AG20443 (cell line): ENCODE results near the gene ZDHHC15.
"Not testable (repeated sequence)": the region's sequence is repeated elsewhere in the genome, so short reads cannot be mapped to it uniquely, and the experiment has no call there.

ENCODE experiments used
- DNase-seq: peaks from one replicate; pipeline ENCODE4 v3.0.0; 2012; ENCODE audit warnings: low spot score, mixed read lengths

The ZDHHC15 gene, protein sequence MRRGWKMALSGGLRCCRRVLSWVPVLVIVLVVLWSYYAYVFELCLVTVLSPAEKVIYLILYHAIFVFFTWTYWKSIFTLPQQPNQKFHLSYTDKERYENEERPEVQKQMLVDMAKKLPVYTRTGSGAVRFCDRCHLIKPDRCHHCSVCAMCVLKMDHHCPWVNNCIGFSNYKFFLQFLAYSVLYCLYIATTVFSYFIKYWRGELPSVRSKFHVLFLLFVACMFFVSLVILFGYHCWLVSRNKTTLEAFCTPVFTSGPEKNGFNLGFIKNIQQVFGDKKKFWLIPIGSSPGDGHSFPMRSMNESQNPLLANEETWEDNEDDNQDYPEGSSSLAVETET

DNA sequence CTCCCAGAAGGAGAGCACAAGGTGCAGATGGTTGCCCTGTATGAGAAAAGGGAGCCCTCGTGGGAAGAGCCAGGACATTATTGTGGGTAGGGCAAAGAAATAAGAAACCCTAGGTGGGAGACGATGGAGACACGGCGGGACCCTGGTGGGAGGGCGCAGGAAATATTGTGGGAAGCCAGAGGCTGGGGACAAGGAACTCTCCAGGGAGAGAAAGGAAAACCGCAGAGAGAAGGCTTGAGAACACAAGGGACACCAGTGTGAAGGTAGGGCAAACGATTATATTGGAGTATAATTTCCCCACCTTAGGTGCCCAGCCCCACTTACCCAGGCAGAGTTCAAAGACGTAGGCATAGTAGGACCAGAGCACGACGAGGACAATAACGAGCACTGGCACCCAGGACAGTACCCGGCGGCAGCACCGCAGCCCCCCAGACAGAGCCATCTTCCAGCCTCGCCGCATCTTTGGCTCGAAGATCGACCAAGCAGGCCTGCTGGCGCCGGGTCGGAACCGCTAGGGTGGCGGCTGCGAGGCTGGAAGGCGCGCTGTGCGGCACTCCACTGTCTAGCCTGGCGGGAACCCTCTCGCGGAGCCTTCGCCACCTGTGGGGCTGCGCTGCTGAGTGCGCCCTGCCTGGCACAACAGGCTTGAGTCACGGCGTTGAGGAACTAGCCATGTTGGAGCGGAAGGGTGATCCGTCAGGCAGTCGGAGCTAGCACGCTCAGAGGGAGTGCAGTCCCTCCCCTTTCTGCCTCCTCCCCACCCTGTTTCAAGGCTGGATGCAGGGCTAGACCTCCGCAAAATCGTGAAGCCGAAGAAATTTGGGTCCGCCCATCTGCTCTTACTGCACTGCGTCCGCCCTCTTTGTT lies at the start of gene ZDHHC15:
Gene ZDHHC15, minus strand, starts transcription at position 473 of the 867 bp plus-strand sequence. Its CDS starts 13 bp downstream, at position 460.
- peak; percentile 29 for DNase-seq

DNA sequence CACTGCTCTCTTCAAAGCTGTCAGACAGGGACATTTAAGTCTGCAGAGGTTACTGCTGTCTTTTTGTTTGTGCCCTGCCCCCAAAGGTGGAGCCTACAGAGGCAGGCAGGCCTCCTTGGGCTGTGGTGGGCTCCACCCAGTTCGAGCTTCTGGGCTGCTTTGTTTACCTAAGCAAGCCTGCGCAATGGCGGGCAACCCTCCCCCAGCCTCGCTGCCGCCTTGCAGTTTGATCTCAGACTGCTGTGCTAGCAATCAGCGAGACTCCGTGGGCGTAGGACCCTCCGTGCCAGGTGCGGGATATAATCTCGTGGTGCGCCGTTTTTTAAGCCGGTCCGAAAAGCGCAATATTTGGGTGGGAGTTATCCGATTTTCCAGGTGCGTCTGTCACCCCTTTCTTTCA lies 37.7 kb upstream of the ZDHHC15 start:
- DNase-seq: not testable (repeated sequence)

DNA sequence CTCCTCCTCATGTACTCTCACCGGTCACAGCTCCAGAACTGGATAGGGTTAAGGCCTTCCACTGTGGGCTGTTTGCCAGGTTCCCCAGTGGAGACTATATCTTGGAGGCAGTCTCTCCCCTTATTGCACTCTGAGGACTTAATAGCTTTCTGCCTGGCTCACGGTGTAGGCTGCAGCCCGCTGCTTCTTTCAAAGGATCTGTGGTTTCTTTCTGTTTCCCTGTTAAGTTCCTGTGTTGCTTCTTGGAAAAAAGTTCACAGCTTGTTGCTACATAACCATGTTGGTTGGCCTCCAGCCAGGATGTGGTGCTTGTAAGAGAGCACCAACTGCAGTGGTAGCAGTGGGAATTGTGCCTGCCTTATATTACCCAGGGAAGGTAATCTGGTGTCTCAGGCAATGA lies 24.9 kb upstream of the ZDHHC15 start:
- DNase-seq: no peak

DNA sequence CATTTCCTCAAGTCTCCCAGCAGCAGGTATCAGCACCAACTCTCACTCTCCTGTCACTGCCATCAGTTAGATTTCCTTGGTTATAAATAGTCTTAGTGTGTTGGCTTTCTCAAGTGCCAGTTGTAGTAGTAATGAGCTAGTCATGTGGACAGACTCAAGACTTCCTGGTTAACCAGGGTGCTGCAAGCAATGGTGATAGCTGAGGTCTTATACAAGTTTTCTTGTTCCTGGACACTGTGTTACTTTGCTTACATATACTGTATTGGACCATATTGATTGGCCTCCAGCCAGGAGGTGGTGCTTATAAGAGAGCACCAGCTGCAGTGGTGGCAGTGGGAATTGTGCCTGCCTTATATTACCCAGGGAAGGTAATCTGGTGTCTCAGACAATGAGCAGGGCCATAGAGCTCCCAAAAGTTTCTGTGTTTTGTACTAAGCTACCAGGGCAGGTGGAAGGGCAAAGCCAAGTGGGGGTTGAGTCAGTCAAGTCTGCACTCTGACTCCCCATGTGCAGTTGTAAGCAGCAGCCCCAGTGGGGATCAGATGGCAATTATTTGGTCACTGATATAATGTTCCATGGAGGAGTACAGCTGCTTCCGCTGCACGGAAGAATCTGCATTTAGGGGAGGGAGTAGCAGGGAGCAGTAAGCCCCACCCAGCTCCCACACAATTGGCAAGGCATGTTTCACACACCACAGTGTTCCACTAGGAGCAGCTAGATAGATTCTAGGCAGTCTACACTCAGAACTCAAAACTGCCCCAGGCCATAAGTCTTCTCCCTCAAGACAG lies 24.1 kb upstream of the ZDHHC15 start:
- no peak for DNase-seq

DNA sequence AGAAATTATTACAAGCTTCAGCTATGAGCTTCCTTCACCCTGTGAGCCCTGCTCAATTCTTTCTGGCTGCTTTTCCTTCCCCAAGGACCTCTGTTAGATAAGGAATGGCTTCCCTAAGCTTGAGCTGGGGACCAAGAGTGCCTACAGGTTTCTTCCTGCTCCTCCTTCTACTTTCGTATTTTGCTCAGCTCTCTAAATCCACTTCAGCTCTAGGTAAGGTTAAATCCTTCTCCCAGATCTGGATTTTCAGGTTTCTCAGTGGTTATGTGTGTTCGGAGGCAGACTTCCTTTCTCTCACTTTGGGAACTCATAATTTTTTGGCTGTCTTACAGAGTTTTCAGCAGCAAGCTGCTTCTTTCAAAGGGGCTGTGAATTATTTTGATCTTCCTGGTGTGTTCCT lies 21.9 kb upstream of the ZDHHC15 start:
- DNase-seq: no peak

DNA sequence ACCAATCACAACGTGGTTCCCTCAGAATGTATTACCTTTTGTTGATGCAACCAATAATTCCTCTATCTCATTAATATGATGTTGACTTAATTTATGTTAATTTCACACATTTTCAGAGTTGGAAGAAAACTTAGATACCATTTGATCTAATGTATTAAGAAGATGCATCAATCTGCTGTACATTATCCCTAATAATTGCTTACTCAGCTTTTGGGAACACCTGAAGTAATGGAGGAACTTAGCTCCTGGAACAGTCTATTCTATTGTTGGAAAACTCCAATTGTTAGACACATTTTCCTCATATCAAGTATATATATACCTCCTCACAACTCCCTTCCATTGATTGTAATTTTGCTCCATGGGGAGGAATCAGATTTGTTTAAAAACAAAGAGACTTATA lies 38.9 kb downstream of the ZDHHC15 start:
- DNase-seq: no peak

DNA sequence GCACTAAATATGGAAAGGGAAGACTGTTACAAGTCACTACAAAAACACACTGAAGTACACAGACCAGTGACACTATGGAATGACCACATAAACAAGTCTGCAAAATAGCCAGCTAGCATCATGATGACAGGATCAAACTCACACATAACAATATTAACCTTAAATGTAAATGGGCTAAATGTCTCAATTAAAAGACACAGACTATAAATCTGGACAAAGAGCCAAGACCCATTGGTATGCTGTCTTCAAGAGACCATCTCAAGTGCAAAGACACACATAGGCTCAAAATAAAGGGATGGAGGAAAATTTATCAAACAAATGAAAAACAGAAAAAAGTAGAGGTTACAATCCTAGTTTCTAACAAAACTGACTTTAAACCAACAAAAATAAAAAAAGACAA lies 61.1 kb downstream of the ZDHHC15 start:
- DNase-seq: not testable (repeated sequence)

DNA sequence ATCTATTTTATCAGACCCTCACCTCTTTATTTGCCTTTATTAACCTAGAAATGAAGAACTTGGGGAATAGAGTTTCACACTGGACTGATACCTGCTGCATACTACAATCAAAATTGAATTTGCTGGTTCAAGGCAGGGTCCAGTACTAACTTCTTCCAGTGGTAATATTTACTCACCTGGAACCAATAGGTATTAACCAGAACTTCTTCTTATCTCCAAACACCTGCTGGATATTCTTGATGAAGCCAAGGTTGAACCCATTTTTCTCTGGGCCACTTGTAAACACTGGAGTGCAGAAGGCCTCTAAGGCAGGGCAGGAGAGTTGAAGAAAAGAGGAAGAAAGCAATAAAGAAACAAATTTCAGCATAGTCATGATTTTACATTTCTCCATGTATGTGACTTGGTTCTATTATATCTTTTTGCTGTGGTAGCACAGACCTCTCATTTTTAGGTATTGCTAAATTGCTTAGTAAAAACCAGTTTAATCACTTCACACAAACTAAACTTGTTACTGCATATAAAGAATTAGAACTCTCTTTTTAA lies 101.1 kb downstream of the ZDHHC15 start:
- DNase-seq: no peak

DNA sequence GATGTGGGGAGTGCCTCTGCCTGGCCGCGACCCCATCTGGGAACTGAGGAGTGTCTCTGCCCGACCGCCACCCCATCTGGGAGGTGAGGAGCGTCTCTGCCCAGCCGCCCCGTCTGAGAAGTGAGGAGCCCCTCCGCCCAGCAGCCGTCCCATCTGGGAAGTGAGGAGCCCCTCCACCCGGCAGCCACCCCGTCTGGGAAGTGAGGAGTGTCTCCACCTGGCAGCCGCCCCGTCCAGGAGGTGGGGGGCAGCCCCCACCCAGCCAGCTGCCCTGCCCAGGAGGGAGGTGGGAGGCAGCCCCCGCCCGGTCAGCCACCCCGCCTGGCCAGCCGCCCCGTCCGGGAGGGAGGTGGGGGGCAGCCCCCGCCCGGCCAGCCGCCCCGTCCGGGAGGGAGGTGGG lies 115.7 kb downstream of the ZDHHC15 start:
- not testable (repeated sequence) for DNase-seq

DNA sequence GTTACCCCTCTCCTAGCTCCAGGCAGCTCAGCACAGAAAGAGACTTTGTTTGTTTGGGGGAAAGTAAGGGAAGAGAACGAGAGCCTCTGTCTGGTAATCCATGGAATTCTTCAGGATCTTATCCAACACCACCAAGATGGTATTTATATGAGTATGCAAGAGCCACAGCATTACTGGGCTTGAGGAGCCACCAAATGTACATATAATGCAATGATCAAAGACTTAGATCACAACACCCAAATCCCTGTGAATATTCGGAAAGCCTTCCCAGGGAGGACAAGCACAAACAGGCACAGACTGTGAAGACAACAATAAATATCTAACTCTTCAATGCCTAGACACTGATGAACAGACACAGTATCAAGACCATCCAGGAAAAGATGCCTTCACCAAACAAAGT lies 132.4 kb downstream of the ZDHHC15 start:
- no peak for DNase-seq

DNA sequence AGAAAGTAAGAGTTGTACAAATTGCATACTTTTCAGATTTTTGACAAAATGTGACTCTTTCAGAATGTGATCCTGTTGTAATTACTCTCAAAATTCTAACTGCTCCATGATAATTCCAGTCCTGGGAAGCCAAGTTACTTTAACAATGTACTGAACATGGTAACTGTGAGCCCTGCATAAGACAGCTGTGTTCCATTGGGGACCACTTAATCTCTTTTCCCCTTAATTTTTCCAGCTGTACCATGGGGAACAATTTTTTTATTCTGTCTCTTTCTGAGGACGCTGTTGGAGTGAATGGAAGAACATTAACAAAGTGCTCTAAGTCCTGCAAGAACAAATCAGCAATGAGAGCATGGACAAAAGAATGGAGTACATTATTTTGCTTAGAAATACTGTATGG lies 153.1 kb downstream of the ZDHHC15 start:
- no peak for DNase-seq

DNA sequence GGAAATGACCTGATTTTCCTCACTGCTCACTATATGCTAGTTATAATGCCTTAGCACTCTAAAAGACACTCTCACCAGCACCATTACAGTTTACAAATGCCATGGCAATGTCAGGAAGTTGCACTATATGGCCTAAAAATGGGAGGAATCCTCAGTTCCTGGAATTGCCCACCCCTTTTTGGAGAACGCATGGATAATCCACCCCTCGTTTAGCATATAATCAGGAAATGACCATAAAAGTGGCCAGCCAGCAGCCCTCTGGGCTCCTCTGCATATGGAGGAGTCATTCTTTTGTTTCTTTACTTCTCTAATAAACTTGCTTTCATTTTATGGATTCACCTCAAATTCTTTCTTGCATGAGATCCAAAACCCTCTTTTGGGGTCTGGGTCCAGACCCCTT lies 156.0 kb downstream of the ZDHHC15 start:
- DNase-seq: no peak

DNA sequence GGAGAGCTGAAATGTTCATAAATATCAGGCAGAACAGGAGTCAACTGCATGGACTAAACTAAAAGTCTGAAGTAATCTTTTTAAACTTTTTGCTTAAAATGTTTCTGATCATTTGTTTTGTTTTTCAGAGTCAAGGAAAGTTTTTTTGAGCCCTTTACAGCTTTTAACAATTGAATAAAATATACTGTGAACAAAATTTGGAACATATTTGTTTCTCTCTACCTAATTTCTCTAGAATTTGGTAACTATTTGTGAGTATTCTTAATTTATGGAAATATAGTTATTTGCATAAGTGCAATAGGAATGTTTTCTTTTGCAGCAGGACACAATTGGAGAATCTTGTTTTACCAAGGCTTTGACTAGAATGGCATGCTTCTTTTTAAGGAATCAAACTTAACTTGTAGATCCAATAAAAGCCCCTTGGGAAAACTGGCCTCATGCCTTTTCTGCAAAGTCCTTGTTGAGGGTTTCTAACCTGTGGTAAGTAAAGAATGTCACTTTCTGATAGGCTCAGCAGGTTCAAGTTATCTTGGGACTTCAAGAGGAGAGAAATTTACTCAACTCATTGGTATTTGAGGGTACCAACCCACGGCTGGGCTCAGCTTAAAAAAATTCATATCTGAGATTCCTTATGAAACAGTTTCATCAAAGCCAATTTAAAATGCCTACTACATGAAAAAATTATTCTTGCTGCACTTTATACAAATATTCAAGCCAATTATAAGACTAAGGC lies 157.4 kb downstream of the ZDHHC15 start:
- DNase-seq: no peak

DNA sequence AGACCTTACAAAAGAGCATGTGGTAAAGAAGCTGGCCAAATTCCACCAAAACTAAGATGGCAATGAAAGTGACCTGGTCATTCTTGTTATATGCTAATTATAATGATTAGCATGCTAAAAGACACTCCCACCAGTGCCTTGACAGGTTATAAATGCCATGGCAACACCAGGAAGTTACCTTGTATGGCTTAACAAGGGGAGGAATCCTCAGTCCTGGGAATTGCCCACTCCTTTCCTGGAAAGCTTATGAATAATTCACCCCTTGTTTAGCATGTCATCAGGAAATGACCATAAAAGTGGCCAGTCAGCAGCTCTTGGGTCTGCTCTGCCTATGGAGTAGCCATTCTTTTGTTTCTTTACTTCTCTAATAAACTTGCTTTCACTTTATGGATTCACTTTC lies 161.0 kb downstream of the ZDHHC15 start:
- no peak for DNase-seq

DNA sequence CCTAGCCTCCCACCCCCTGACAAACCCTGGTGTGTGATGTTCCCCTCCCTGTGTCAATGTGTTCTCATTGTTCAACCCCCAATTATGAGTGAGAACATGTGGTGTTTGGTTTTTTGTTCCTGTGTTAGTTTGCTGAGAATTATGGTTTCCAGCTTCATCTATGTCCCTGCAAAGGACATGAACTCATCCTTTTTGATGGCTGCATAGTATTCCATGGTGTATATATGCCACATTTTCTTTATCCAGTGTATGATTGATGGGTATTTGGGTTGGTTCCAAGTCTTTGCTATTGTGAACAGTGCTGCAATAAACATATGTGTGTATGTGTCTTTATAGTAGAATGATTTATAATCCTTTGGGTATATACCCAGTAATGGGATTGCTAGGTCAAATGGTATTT lies 174.2 kb downstream of the ZDHHC15 start:
- not testable (repeated sequence) for DNase-seq

DNA sequence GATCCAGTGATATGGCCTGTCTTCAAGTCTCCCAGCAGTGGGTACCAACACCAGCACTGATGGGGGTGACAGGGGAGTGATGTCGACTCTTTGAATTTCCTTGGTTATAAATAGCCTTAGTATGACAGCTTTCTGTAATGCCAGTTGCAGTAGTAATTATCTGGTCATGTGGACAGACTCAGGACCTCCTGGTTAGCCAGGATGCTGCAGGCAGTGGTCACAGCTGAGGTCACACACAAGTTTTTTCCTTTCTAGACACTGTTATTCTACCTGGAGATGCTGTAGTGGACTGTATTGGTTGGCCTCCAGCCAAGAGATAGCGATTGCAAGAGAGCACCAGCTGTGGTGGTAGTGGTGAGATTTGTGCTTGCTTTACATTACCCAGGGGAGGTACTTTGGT lies 185.3 kb downstream of the ZDHHC15 start:
- DNase-seq: no peak

DNA sequence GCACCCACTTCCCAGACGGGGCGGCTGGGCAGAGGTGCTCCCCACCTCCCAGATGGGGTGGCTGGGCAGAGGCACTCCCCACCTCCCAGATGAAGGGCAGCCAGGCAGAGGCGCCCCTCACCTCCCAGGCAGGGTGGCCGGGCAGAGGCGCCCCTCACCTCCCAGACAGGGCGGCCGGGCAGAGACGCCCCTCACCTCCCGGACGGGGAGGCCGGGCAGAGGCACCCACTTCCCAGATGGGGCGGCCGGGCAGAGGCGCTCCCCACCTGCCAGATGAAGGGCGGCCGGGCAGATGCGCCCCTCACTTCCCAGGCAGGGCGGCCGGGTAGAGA lies 187.7 kb downstream of the ZDHHC15 start:
- no peak for DNase-seq

DNA sequence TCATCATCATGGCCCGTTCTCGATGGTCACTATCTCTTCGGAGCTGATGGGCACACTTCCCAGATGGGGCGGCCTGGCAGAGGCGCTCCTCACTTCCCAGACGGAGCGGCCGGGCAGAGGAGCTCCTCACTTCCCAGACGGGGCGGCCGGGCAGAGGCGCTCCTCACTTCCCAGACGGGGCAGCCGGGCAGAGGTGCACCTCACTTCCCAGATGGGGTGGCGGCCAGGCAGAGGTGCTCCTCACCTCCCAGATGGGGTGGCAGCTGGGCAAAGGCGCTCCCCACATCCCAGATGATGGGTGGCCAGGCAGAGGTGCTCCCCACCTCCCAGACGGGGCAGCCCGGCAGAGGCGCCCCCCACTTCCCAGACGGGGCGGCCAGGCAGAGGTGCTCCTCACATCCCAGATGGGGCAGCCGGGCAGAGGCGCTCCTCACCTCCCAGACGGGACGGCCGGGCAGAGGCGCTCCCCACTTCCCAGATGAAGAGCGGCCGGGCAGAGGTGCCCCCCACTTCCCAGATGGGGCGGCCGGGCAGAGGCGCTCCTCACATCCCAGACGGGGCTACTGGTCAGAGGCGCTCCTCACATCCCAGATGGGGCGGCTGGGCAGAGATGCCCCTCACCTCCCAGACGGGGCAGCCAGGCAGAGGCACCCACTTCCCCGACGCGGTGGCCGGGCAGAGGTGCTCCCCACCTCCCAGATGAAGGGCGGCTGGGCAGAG lies 188.3 kb downstream of the ZDHHC15 start:
- not testable (repeated sequence) for DNase-seq

DNA sequence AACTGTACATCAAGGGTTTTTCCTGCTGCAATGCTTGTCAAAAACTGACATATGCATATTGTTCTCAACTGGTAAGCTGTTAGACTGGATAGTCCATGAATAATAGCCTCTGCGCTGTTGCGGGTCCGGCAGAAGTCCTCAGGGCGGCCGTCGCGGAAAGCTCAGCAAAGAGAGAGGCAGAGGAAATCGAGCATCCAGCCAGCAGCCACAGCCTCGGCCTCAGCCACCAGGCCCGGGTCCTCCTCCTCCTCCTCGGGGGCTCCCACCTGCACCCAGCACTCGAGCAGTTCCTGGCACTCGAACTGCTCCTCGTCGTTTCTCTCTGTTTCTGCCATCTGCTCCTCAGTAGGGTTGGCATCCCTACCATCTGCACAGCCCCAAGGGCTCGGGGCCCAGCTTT lies 195.2 kb downstream of the ZDHHC15 start:
- no peak for DNase-seq
